Endothelial cell of umbilical vein (primary cell): ENCODE results near the gene TOM1.

Experiments used
- CTCF ChIP-seq, 2 donors: IDR thresholded peaks; 1 replicate in 1 of 2; 2 replicates in 1 of 2; pipeline ENCODE4 v1.5.1; 2011; ENCODE audit warnings: low read length in 2 of 2, mild to moderate bottlenecking in 2 of 2, moderate library complexity in 2 of 2, control low read depth in 1 of 2, inconsistent platforms in 1 of 2, low read depth in 1 of 2; ENCODE audit not compliant: insufficient read depth in 1 of 2; ENCODE audit errors: extremely low read depth in 1 of 2
- POLR2A ChIP-seq: IDR thresholded peaks from 2 replicates; pipeline ENCODE4 v1.6.1; 2012; ENCODE audit warnings: low read depth, mild to moderate bottlenecking, control low read depth, low read length
- POLR2AphosphoS5 ChIP-seq: IDR thresholded peaks from 2 replicates; pipeline ENCODE4 v1.6.1; 2012; ENCODE audit warnings: low read depth, mild to moderate bottlenecking, control low read depth, low read length, moderate library complexity; ENCODE audit not compliant: insufficient read depth

DNA sequence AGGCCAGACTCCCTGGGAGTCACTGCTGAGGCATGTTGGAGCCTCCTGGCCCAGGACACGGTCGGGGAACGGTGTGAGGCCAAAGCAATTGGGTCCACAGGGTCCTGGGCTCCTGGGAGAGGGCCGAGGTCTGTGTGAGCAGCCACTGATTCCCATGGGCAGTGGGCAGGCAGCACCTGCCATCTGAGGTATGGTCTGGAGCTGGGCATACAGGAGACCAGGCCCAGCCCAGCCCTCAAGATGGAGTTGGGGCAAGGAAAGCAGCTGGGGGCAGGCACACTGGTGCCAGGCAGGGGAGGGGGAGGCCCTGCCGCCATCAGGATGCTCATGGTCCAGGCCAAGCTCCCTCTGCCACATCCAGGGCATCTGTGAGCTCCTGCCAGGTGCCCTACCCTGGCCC lies 49.0 kb downstream of the TOM1 start:
- TF ChIP-seq CTCF (IDR thresholded peaks at IDR 0.05; ENCODE audit: extremely low read depth in 1 of 2, insufficient read depth in 1 of 2, low read depth in 1 of 2, low read length in 2 of 2) (no peak), POLR2AphosphoS5 (no peak), POLR2A (no peak)
